Activated T-helper 2 cell treated with anti-CD3 and anti-CD28 coated beads, Interferon-gamma antibody, Interleukin-2, Interleukin-4, amounts not matched to agents 10 μg/mL and 5 μg/mL and 100 μg/mL, durations not matched to agents 14 hours and 24 hours and 36 hours (primary cell): ENCODE measurements around the gene LOXHD1. TPM values are rescaled to one million over a fixed set of nuclear protein-coding genes. Genes with fewer than 3 reads are reported as not detected.

Experiments
- DNase-seq: peaks from one replicate; pipeline ENCODE4 v3.0.0; 2021; ENCODE audit warnings: low spot score
- H3K27ac Mint-ChIP-seq: one replicate; pipeline ENCODE4 v1.8.0; 2021; ENCODE audit warnings: mixed read lengths
- H3K27me3 Mint-ChIP-seq: one replicate; pipeline ENCODE4 v1.8.0; 2021; ENCODE audit warnings: low read depth, mixed read lengths
- H3K36me3 Mint-ChIP-seq: one replicate; pipeline ENCODE4 v1.8.0; 2021; ENCODE audit warnings: low read depth, mixed read lengths
- H3K4me1 Mint-ChIP-seq: one replicate; pipeline ENCODE4 v1.8.0; 2021; ENCODE audit warnings: low read depth, mixed read lengths
- H3K4me3 Mint-ChIP-seq: one replicate; pipeline ENCODE4 v1.8.0; 2021; ENCODE audit warnings: low read depth, mild to moderate bottlenecking, moderate library complexity, mixed read lengths
- H3K9me3 Mint-ChIP-seq: one replicate; pipeline ENCODE4 v1.8.0; 2021; ENCODE audit warnings: mixed read lengths
- intact Hi-C: fragments of 100-400 bp; cut with micrococcal nuclease; formaldehyde crosslinking; loops from one replicate; pipeline ENCODE4 v1.15.1; 2023
- total RNA-seq: library from RNA; stranded (reverse); gene quantifications from 2 replicates; pipeline ENCODE4 v1.2.3, GENCODE V29; 2022

Gene LOXHD1
- total RNA-seq, 1 donor from 2014 or later = not detected

GRCh38 chr18:46559946-46560670 lies 96.9 kb downstream of the LOXHD1 start:
- no peak overlapping the region for H3K27ac Mint-ChIP-seq
- intact Hi-C loops = no loop called here

GRCh38 chr18:46559296-46559695 lies 97.7 kb downstream of the LOXHD1 start:
- no peaks in the 10 kb centered on the region for H3K4me1 Mint-ChIP-seq
- no peaks in the 10 kb centered on the region for H3K9me3 Mint-ChIP-seq
- H3K36me3 Mint-ChIP-seq = no peaks in the 10 kb centered on the region
- intact Hi-C loops = no loop called here
- no peak for DNase-seq
- no peak overlapping the region for H3K4me3 Mint-ChIP-seq
- no peak overlapping the region for H3K27ac Mint-ChIP-seq
- no peaks in the 10 kb centered on the region for H3K27me3 Mint-ChIP-seq

More at GRCh38 chr18:46559946-46560670, 96.9 kb downstream of the LOXHD1 start:
- no peak for DNase-seq
- Mint-ChIP-seq H3K27me3 (no peaks in the 10 kb centered on the region), H3K9me3 (no peaks in the 10 kb centered on the region), H3K4me3 (no peak overlapping the region), H3K36me3 (no peaks in the 10 kb centered on the region), H3K4me1 (no peaks in the 10 kb centered on the region)

GRCh38 chr18:46556590-46557206 lies 100.3 kb downstream of the LOXHD1 start:
- H3K36me3 Mint-ChIP-seq = no peaks in the 10 kb centered on the region

GRCh38 chr18:46555724-46556123 lies 101.3 kb downstream of the LOXHD1 start:
- H3K27me3 Mint-ChIP-seq = no peaks in the 10 kb centered on the region
- H3K9me3 Mint-ChIP-seq = no peaks in the 10 kb centered on the region
- intact Hi-C loops = no loop called here
- DNase-seq = no peak
- H3K4me3 Mint-ChIP-seq = no peak overlapping the region
- no peaks in the 10 kb centered on the region for H3K4me1 Mint-ChIP-seq
- no peaks in the 10 kb centered on the region for H3K36me3 Mint-ChIP-seq
- H3K27ac Mint-ChIP-seq = no peak overlapping the region

More at GRCh38 chr18:46556590-46557206, 100.3 kb downstream of the LOXHD1 start:
- DNase-seq = no peak
- Mint-ChIP-seq H3K4me1 (no peaks in the 10 kb centered on the region), H3K27ac (no peak overlapping the region), H3K9me3 (no peaks in the 10 kb centered on the region), H3K27me3 (no peaks in the 10 kb centered on the region), H3K4me3 (no peak overlapping the region)
- intact Hi-C loops = no loop called here

- no peaks in the 10 kb centered on the region for H3K4me1 Mint-ChIP-seq
- DNase-seq = no peak
- H3K27me3 Mint-ChIP-seq = no peaks in the 10 kb centered on the region
- no peak overlapping the region for H3K4me3 Mint-ChIP-seq
- no peaks in the 10 kb centered on the region for H3K36me3 Mint-ChIP-seq
- intact Hi-C loops = no loop called here
- H3K9me3 Mint-ChIP-seq = no peaks in the 10 kb centered on the region
- H3K27ac Mint-ChIP-seq = no peak overlapping the region
These were observed 101.8 kb downstream of the LOXHD1 start for GRCh38 chr18:46555213-46555612.

- Mint-ChIP-seq H3K9me3 (no peaks in the 10 kb centered on the region), H3K4me3 (no peak overlapping the region), H3K27ac (no peak overlapping the region), H3K4me1 (no peaks in the 10 kb centered on the region), H3K27me3 (no peaks in the 10 kb centered on the region), H3K36me3 (no peaks in the 10 kb centered on the region)
- intact Hi-C loops = no loop called here
- no peak for DNase-seq
These were observed 102.5 kb downstream of the LOXHD1 start for GRCh38 chr18:46554406-46555080.

- H3K4me3 Mint-ChIP-seq = no peak overlapping the region
- peaks cover 5% of the 10 kb centered on the region for H3K9me3 Mint-ChIP-seq
- no peaks in the 10 kb centered on the region for H3K27me3 Mint-ChIP-seq
- H3K27ac Mint-ChIP-seq = no peak overlapping the region
- intact Hi-C loops = no loop called here
- H3K36me3 Mint-ChIP-seq = no peaks in the 10 kb centered on the region
- no peak for DNase-seq
- H3K4me1 Mint-ChIP-seq = no peaks in the 10 kb centered on the region
These were observed 106.4 kb downstream of the LOXHD1 start for GRCh38 chr18:46550609-46551008.

GRCh38 chr18:46547520-46547919 lies 109.5 kb downstream of the LOXHD1 start:
- Mint-ChIP-seq H3K9me3 (peaks cover 5% of the 10 kb centered on the region), H3K27me3 (no peaks in the 10 kb centered on the region), H3K4me1 (no peaks in the 10 kb centered on the region), H3K27ac (no peak overlapping the region), H3K36me3 (no peaks in the 10 kb centered on the region), H3K4me3 (no peak overlapping the region)
- intact Hi-C loops = no loop called here
- no peak for DNase-seq

GRCh38 chr18:46546111-46546640 lies 110.8 kb downstream of the LOXHD1 start:
- Mint-ChIP-seq H3K27me3 (no peaks in the 10 kb centered on the region), H3K36me3 (no peaks in the 10 kb centered on the region), H3K4me3 (no peak overlapping the region), H3K4me1 (no peaks in the 10 kb centered on the region), H3K27ac (no peak overlapping the region), H3K9me3 (peaks cover 5% of the 10 kb centered on the region)
- intact Hi-C loops = no loop called here
- DNase-seq = no peak

GRCh38 chr18:46542545-46542944 lies 114.5 kb downstream of the LOXHD1 start:
- no peaks in the 10 kb centered on the region for H3K4me1 Mint-ChIP-seq
- H3K27me3 Mint-ChIP-seq = no peaks in the 10 kb centered on the region
- no peak overlapping the region for H3K27ac Mint-ChIP-seq
- intact Hi-C loops = no loop called here
- no peaks in the 10 kb centered on the region for H3K36me3 Mint-ChIP-seq
- no peak overlapping the region for H3K4me3 Mint-ChIP-seq
- peaks cover 5% of the 10 kb centered on the region for H3K9me3 Mint-ChIP-seq
- no peak for DNase-seq

GRCh38 chr18:46541626-46542189 lies 115.3 kb downstream of the LOXHD1 start:
- peaks cover 5% of the 10 kb centered on the region for H3K9me3 Mint-ChIP-seq
- no peak for DNase-seq
- no peaks in the 10 kb centered on the region for H3K27me3 Mint-ChIP-seq
- intact Hi-C loops = no loop called here
- no peak overlapping the region for H3K27ac Mint-ChIP-seq
- H3K4me3 Mint-ChIP-seq = no peak overlapping the region
- no peaks in the 10 kb centered on the region for H3K36me3 Mint-ChIP-seq
- H3K4me1 Mint-ChIP-seq = no peaks in the 10 kb centered on the region

- Mint-ChIP-seq H3K27me3 (no peaks in the 10 kb centered on the region), H3K27ac (no peak overlapping the region), H3K4me1 (no peaks in the 10 kb centered on the region), H3K9me3 (no peaks in the 10 kb centered on the region), H3K36me3 (no peaks in the 10 kb centered on the region), H3K4me3 (no peak overlapping the region)
- intact Hi-C loops = no loop called here
- no peak for DNase-seq
These were observed 118.6 kb downstream of the LOXHD1 start for GRCh38 chr18:46538376-46538775.
